GM18861 (cell line): ENCODE results near the gene ACSF2.
"Not testable (repeated sequence)": the region's sequence is repeated elsewhere in the genome, so short reads cannot be mapped to it uniquely, and the experiment has no call there.

Experiments used
- ATAC-seq: cut with Tn5 transposase; IDR thresholded peaks from one replicate; pipeline ENCODE4 v1.9.1; 2021; ENCODE audit not compliant: unreplicated experiment

ACSF2 gene

DNA sequence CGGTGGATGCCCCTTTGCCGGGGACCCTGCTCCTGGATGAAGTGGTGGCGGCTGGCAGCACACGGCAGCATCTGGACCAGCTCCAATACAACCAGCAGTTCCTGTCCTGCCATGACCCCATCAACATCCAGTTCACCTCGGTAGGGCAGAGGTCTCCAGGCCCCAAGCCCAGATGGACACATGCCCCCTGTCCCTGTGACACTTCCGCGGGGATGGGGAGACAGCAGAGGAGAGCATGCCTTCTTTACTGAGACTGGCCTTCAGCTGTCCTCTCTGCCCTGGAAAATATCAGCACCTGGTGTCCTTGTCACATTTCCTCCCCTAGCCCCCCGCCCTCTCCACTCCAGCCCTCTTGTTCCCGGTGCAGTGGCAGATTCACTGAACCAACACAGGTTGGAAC, 36.4 kb downstream of the ACSF2 start:
- no peak for ATAC-seq

DNA sequence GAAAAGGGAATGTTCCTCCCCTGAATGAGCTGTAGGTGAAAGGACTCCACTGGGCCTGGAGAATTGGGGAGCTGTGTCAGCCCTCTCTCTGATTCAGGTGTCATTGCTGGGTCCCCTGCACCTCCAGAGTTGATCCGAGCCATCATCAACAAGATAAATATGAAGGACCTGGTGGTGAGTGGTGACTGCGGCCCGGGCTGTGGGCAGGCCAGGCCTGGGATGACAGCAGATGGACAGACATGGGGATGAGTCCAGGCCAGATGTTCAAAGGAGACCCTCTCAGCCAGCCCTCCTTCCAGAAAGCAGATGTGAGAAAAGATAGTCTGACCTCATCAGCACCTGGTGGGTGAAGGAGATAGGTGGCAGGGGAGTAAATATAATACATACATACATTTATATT, 38.1 kb downstream of the ACSF2 start:
- ATAC-seq = no peak

DNA sequence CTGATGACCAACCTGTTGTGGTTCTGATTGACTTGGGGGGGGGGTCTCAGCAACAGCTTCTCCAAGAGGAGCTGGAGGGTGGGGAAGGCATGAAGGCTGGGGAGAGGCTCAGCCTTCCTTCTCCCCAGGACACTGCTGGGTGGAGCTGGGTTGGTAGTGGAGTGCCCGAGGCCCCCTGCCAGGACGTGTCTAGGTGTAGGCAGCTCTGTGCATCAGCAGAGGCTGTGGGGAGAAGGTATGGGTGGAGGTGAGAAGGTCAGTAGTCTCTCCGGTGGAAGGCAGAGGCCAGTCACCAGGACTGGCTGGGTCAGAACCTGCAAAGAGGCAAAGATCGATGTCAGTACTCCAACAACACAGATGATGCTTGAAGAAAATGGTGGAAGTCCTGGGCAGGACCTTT, 38.7 kb downstream of the ACSF2 start:
- no peak for ATAC-seq

DNA sequence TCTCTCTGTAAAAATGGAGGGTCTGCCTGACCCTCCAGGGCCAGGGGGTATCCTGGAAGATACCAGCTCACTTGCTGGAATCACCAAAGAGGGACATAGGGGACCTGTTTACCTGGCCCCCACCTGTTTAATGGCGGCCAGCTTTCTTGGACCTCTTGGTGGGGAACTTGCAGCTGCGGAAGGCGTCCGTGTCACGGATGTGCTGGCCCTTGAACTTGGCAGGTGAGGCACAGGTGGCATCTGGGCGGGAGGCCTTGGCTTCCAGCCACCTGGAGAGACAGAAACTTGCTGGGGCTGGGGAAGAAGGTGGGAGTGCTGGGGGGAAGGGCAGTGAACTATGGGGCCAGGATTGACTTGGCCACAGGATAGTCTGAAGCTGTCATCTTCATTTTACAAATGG, 39.2 kb downstream of the ACSF2 start:
- ATAC-seq = no peak

DNA sequence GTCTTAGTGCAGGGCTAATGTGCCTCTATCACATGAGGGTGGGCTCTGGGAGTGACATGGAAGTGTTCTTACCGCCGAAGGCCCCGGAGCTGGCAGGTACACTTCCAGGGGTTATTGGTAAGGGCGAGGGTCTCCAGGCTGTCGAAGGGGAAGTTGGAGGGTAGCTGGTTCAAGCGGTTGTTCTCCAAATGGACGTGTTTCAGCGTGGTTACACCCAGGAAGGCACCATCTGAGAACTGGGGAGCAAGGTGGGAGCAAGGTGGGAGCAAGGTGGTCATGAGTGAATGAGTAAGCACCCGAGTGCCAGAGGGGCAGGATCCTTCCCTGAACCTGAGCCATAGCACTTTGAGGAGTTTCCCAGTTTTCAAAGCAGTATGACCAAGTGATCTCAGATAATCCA, 39.6 kb downstream of the ACSF2 start:
- no peak for ATAC-seq

DNA sequence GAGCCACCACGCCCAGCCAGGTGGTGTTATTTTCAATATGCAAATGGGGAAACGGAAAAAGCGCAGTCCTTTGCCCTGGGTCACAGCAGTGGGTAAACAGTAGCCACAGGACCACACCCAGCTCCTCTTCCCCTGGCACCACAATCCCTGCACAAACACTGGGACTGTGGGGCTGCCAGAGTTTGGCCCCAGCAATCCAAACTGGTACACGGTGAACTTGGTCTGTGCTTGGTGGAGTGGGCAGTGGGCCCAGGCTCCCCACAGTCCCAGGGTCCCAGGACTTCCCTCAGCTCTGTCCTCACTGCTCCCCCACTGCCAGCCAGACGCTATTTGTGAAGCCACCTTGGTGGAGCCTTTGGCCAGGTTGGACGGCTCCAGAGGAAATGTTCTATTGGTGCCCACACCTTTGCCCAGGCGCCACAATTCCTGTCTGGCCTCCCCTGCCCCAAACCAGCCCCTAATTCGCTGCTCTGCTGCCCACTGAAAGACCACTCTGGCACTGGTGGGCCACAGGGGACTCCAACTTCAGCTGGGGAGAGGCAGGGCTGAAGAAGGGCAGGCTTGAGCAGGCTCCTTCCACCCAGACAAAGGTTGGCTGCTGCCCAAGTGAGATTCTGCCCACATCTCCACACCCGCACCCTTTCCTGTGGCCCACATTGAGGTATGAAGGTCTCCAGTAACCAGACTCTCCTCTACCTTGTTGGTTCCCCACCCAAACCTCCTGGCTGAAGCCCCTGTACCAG, 40.5 kb downstream of the ACSF2 start:
- no peak for ATAC-seq

DNA sequence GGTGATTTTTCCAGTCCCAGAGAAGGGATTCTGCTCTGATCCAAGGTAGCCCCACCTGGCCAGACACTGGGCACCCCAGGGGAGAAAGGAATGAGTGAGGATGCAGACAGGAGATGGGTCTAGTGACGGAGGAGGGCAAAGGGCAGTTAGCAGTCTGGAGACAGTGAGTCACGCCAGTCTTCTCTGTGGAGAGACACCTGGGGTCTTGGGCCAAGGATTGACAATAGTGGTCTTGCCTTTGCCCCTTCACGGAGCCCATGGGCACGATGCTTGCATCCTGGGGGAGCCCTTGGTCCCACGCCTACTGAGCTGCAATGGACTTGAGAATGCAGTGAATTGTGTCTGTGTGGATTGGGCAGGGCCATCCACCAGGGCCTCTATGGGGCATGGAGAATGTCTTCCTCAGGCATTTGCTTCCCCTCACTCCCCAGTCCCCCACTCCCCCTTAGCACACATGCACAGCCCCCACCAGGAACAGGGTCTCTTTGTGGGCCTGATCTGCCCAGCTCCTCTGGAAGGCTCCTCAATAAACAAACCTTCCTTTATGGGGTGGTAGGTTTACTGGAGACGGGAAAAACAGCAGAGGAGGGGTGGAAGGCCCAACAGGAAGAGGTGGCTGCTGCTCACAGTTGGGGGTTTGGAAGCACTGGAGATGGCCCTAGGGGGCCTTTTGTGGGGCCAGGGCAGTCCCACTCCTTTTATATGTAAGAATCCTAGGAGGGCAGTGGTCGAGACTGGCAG, 41.3 kb downstream of the ACSF2 start:
- no peak for ATAC-seq

DNA sequence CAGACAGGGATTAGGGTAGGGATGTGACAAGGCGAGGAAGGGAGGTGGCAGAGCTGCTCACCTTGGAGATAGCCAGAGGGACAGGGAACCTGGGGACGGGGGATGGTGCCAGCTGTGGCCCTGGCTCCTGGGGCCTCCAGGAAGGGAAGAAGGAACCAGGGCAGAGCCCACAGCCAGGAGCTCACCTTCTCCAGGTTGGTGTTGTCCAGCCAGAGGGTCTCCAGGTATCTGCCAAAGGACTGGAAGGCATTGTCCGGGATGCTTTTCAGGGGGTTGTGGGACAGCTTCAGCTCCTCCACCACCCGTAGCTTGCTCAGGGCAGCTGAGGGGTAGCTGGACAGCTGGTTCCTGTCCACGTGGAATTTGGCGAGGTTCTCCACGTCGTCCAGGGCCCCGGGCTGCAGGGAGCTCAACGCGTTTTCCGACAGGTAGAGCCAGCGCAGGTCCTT, 41.9 kb downstream of the ACSF2 start:
- ATAC-seq = no peak

DNA sequence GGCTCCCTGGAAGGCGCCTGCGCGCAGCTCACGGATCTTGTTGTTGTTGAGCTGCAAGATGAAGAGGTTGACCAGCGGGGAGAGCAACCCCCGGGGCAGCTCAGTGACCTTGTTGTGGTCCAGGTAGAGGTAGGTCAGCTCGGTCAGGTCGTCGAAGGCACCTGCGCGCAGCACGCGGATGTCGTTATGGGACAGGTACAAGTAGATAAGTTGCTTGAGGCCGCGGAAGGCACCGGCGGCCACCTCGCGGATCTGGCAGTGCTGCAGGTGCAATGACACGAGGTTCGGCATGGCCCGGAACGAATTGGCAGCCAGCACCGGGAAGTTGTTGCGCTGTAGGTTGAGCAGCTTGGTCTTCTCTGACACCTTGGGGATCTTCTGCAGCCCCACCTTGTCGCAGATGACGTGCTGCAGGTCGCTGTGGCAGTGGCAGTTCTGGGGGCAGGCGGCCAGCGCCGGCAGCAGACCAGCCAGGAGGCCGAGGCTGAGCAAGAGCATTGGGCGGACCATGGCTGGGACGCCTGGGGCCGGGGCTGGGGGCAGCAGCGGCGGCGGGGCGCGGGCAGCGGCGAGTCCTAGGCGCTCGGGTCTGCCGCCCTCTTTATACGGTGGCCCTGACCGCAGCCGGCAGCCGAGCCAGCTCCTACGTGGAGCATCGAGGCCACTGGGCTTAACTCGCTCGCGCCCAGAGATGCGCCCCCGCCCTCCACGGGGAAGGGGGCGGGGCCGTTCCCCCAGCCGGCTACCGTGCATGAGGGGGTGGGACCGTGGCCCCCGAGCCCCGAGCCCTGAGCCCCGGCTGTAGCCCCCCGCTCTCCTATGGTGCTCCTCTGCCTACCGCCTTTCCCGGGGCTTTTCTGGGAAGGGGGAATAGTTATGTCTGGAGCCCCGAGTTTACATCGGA, 42.5 kb downstream of the ACSF2 start, which contains the start of gene CHAD:
Gene CHAD (minus strand): TSS at position 577 of the 904 bp plus-strand sequence. CDS start 67 bp downstream, at position 510.
- no peak for ATAC-seq

DNA sequence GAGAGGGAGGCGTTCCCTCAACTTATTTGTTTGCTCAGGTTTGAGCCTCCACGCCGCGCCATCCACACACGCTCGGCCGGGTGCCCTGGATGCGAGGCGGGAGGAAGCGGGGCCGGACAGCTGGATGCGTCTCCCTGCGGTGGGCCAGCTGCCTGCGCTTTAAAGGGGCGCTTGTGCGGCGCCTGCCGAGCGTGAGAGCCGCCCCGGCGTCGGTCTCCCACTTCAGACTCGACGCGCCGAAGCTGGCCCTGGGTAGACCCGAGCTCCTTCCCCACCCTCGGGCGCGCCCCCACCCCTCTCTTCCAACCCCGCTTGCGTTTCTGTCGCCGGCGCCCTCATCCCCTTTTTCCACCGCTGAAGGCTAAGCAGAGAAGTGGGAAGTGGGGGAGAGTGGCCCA, 43.2 kb downstream of the ACSF2 start:
- no peak for ATAC-seq

DNA sequence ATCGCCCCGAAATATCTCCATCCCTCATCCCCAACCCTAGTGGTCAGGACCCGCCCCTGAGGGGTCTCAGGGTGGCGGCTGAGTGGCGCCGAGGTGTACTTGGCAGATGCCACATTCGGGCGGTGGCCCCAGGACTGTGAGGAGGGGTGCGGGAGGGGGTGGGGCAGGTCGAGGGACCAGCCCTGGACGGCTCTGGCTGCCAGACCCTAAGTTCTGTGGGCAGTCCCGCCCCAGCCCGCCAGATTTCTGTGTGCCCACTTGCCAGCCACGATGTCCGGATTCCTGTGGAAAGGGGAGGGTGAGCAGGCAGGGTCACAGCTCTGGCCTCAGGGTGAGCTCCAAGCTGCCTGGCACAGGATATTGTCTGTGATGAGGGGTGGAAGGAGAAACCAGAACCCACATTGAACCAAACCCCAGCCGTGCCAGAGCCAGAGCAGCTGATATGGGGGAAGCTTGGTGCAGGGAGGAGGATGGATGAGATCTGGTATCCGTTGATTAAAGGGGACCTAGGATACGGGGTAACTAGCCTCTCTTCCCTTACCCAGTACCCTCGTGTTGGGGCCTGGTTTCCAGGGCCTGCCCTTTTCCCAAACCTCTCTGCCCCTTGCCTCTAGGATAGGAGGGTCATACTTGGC, 43.8 kb downstream of the ACSF2 start:
- no peak for ATAC-seq

DNA sequence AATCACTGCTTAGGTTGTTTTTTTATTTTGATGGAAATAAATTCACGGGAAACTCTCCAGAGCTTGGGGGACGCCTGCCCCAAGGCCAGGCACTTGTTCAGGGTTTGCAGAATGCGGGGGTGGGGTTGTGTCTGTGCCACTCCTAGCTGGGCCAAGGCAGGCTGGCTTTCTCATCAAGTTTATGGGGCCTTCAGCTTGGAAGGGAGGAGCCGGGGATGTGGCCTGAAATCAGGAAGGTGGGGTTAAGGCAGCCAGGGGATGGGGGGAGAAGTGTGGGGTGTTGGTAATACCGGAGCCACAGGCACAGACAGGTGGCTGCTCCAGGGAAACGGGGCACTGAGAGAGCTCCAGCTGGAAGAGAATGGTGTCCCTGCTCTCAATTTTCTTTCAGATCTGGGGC, 44.4 kb downstream of the ACSF2 start:
- no peak for ATAC-seq

DNA sequence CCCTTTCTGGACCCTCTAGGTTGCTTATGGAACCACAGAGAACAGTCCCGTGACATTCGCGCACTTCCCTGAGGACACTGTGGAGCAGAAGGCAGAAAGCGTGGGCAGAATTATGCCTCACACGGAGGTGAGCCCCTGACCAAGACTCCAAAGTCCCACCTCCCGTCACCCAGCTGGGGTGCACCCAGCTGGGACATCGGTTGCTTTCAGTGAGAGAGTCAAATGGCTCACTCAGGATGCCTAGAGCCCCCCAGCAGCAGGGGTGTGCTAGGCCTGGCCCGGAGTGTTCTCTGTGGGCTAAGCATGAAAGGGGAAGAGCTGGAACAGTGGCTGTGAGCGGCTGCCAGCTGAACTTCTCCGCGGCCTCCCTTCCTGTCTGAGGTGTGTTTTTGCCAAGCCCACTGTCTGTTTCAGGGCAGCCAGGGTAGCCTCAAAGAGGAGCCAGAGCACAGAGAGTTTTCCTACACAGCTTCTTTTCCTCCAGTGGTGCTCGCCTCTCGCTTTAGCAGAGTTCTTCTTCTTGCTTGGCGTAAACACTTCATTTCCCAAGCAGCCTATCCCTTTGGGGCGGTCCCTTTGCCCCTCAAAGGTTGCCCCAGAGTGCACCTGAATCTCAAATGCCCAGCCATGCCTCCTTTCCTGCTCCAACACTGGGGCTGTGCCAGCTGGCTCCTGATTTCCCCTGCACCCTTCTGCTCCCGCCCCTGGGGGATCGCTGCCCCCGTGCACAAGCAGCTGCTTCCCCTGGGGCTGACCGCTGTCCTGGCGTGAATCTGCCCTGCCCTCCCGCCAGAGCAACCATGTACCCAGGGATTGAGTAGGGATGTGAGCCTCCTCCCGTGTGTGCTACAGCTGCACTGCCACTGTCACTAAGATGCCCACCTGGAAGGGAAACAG, 45.2 kb downstream of the ACSF2 start:
- ATAC-seq = no peak

DNA sequence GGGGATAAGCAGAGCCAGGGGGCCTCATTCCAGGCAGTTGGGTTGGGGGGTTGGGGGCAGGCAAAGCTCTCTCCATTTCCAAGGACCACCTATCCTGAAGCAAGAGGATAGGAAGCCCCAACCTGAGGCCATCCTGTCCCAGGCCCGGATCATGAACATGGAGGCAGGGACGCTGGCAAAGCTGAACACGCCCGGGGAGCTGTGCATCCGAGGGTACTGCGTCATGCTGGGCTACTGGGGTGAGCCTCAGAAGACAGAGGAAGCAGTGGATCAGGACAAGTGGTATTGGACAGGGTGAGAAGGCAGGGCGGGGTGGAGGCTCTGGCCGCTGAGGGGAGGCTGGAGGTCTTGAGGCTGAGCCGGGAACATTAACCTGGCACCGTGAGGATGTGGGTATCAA, 46.3 kb downstream of the ACSF2 start:
- ATAC-seq = no peak

DNA sequence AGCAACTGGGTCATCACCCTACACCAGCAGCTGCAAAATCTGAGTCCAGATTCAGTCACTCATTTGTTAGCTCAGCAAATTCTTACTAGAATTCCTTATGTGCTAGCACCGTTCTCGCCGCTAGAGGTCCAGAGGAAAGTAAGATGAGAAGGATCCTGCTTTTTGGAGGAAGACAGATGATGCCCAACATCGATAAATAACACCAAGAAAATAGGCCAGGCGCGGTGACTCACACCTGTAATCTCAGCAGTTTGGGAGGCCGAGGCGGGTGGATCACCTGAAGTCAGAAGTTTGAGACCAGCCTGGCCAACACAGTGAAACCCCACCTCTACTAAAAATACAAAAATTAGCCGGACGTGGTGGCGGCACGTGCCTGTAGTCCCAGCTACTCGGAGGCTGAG, 46.7 kb downstream of the ACSF2 start:
- ATAC-seq = not testable (repeated sequence)

DNA sequence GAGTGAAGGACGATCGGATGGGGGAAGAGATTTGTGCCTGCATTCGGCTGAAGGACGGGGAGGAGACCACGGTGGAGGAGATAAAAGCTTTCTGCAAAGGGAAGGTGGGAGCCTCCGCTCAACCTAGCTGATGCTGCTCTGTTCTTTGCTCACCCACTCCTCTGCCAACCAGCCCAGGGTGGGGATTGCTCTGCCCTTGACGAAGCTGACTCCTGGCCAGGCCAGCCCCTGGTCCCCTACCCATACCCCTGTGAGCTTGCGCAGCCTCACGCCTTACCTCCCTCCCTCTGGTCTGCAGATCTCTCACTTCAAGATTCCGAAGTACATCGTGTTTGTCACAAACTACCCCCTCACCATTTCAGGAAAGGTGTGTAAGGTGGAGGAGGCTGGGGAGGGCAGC, 47.9 kb downstream of the ACSF2 start:
- ATAC-seq = no peak

DNA sequence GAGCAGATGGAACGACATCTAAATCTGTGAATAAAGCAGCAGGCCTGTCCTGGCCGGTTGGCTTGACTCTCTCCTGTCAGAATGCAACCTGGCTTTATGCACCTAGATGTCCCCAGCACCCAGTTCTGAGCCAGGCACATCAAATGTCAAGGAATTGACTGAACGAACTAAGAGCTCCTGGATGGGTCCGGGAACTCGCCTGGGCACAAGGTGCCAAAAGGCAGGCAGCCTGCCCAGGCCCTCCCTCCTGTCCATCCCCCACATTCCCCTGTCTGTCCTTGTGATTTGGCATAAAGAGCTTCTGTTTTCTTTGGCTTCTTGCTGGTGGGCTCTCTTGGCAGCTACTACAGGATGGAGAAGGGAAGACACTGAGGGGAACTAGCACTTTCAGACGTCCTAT, 48.5 kb downstream of the ACSF2 start:
- no peak for ATAC-seq

DNA sequence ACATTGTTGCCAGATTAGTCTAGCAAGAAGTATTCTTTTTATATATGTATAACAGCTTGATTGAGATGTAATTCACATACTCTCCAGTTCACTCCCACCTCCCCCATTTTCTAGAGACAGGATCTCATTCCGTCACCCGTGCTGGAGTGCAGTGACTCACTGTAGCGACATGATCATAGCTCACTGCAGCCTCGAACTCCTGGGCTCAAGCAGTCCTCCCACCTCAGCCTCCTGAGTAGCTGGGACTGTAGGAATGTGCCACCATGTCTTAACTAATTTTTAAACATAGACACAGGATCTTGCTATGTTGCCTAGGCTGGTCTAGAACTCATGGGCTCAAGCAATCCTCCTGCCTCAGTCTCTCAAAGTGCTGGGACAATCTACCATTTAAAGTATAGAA, 49.3 kb downstream of the ACSF2 start:
- no peak for ATAC-seq

DNA sequence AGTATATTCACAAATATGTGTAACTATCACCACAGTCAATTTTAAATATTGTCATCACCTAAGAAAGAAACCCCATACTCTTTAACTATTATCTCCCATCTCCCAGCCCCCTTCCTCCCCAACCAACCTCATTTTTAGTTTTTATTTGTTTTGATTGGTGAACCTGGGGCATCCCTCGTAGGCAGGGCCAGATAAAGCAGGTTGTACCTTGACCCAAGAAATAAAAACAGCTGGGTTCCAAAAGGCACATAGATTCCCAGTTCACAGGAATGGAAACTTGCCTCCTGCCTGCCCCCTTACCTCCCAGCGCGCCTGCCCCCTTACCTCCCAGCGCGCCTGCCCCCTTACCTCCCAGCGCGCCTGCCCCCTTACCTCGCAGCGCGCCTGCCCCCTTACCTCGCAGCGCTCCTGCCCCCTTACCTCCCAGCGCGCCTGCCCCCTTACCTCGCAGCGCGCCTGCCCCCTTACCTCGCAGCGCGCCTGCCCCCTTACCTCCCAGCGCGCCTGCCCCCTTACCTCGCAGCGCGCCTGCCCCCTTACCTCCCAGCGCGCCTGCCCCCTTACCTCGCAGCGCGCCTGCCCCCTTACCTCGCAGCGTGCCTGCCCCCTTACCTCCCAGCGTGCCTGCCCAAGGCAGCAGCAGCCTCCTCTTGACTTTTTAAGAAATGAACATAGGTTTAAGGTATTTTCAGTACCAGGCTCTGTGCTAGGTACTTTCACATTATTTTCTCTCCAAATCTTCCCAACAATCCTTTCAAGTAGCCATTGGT, 49.9 kb downstream of the ACSF2 start:
- not testable (repeated sequence) for ATAC-seq
